ENCODE results near the gene GFPT1. TPM values are rescaled to one million over a fixed set of nuclear protein-coding genes. Genes with fewer than 3 reads are reported as not detected.

Gene GFPT1
- total and polyA plus RNA-seq, 4 donors, result 15.9 to 72.6 (median 30.5) TPM

- no peak overlapping the region for H3K9ac ChIP-seq (ENCODE audit: insufficient read depth in 1 of 2, low read length in 2 of 2)
- no peak overlapping the region for H3K27ac ChIP-seq (ENCODE audit: low read depth in 1 of 2, low read length in 1 of 2)
- no peaks in the 10 kb centered on the region for H3K9me3 ChIP-seq (ENCODE audit: control insufficient read depth in 4 of 4, insufficient read depth in 3 of 4, low read length in 3 of 4)
- DNase-seq, result no peak
- WGBS, 2 donors, result 85 to 89% methylated on average over 12 of the region's 12 CpGs
- no peaks in the 10 kb centered on the region for H3K27me3 ChIP-seq (ENCODE audit: control insufficient read depth in 3 of 3, insufficient read depth in 3 of 3, low read length in 2 of 3)
- no peak for ATAC-seq (ENCODE audit: insufficient read depth, low FRiP score)
- H3K4me1 ChIP-seq (ENCODE audit: control insufficient read depth in 5 of 5, insufficient read depth in 5 of 5, low read length in 5 of 5), result peaks cover 0 to 7% (median 0%) of the 10 kb centered on the region in 5 donors
- peaks cover 0 to 5% (median 3%) of the 10 kb centered on the region in 4 donors for H3K36me3 ChIP-seq (ENCODE audit: control insufficient read depth in 4 of 4, insufficient read depth in 4 of 4, low read length in 4 of 4)
- TF ChIP-seq CTCF (IDR thresholded peaks at IDR 0.05; ENCODE audit: control extremely low read depth, extremely low read depth), result no peak
- no peak overlapping the region for H3K4me3 ChIP-seq
These were observed 6.7 kb downstream of the GFPT1 start for GRCh38 chr2:69380072-69380917.

GRCh38 chr2:69376403-69376802, 10.6 kb downstream of the GFPT1 start:
- Histone ChIP-seq H3K9ac (ENCODE audit: insufficient read depth in 1 of 2, low read length in 2 of 2) (no peak overlapping the region), H3K4me1 (ENCODE audit: control insufficient read depth in 5 of 5, insufficient read depth in 5 of 5, low read length in 5 of 5) (no peaks in the 10 kb centered on the region), H3K27me3 (ENCODE audit: control insufficient read depth in 3 of 3, insufficient read depth in 3 of 3, low read length in 2 of 3) (no peaks in the 10 kb centered on the region), H3K4me3 (no peak overlapping the region), H3K36me3 (ENCODE audit: control insufficient read depth in 4 of 4, insufficient read depth in 4 of 4, low read length in 4 of 4) (peaks cover 6 to 11% (median 10%) of the 10 kb centered on the region in 4 donors), H3K9me3 (ENCODE audit: control insufficient read depth in 4 of 4, insufficient read depth in 3 of 4, low read length in 3 of 4) (no peaks in the 10 kb centered on the region), H3K27ac (ENCODE audit: low read depth in 1 of 2, low read length in 1 of 2) (no peak overlapping the region)
- no peak for ATAC-seq (ENCODE audit: insufficient read depth, low FRiP score)
- no peak for TF ChIP-seq CTCF (IDR thresholded peaks at IDR 0.05; ENCODE audit: control extremely low read depth, extremely low read depth)
- 85 to 92% methylated on average over 6 of the region's 6 CpGs for WGBS, 2 donors
- peak in 2 of 3 donors; percentile 27 to 48 for DNase-seq

- Histone ChIP-seq H3K4me1 (ENCODE audit: control insufficient read depth in 5 of 5, insufficient read depth in 5 of 5, low read length in 5 of 5) (no peaks in the 10 kb centered on the region), H3K9ac (ENCODE audit: insufficient read depth in 1 of 2, low read length in 2 of 2) (no peak overlapping the region), H3K27me3 (ENCODE audit: control insufficient read depth in 3 of 3, insufficient read depth in 3 of 3, low read length in 2 of 3) (no peaks in the 10 kb centered on the region), H3K4me3 (no peak overlapping the region), H3K36me3 (ENCODE audit: control insufficient read depth in 4 of 4, insufficient read depth in 4 of 4, low read length in 4 of 4) (peaks cover 6 to 13% (median 10%) of the 10 kb centered on the region in 4 donors), H3K9me3 (ENCODE audit: control insufficient read depth in 4 of 4, insufficient read depth in 3 of 4, low read length in 3 of 4) (no peaks in the 10 kb centered on the region), H3K27ac (ENCODE audit: low read depth in 1 of 2, low read length in 1 of 2) (no peak overlapping the region)
- peak in 2 of 3 donors; percentile 10 to 16 for DNase-seq
- TF ChIP-seq CTCF (IDR thresholded peaks at IDR 0.05; ENCODE audit: control extremely low read depth, extremely low read depth), result peak; percentile 11
- 71 to 82% methylated on average over 8 of the region's 8 CpGs for WGBS, 2 donors
- no peak for ATAC-seq (ENCODE audit: insufficient read depth, low FRiP score)
These were observed 11.3 kb downstream of the GFPT1 start for GRCh38 chr2:69375494-69376353.

Measured in lung (tissue), 12 donors.